IPS-18a (cell line): Measurements from ENCODE around the gene CCDC69.

ENCODE experiments used
- H3K27ac ChIP-seq: one replicate; pipeline ENCODE4 v1.5.1; 2013; ENCODE audit warnings: low read length
- H3K27me3 ChIP-seq: one replicate; pipeline ENCODE4 v1.6.1; 2013; ENCODE audit warnings: mild to moderate bottlenecking, low read length; ENCODE audit not compliant: control insufficient read depth, insufficient read depth
- H3K36me3 ChIP-seq: one replicate; pipeline ENCODE4 v1.6.1; 2013; ENCODE audit warnings: low read depth, low read length; ENCODE audit not compliant: control insufficient read depth
- H3K4me1 ChIP-seq: one replicate; pipeline ENCODE4 v1.6.1; 2013; ENCODE audit warnings: low read depth, low read length; ENCODE audit not compliant: control insufficient read depth
- H3K4me3 ChIP-seq: one replicate; pipeline ENCODE4 v1.5.1; 2013; ENCODE audit warnings: low read length
- H3K9ac ChIP-seq: one replicate; pipeline ENCODE4 v1.6.1; 2013; ENCODE audit warnings: mild to moderate bottlenecking, low read length, moderate library complexity
- H3K9me3 ChIP-seq: one replicate; pipeline ENCODE4 v1.6.1; 2013; ENCODE audit warnings: low read depth, low read length; ENCODE audit not compliant: control insufficient read depth

Gene CCDC69

DNA sequence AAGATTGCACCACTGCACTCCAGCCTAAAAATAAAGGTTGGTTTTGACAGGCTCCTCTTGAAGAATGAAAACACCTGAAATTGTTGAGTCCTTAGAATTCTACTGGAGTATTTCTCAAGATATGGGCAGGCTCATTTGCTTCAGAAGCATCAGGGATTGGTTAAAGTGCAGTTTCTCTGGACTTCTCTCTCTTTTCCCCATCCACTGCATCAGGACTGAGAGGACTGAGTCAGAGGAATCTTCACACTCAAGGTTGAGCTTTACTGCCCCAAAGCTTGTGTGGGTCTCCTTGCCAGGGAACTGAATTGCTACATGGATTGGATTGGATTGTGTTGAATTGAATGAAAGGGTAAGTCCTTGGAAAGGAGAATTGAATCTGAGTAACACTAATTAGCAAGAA, 7.5 kb upstream of the CCDC69 start:
- Histone ChIP-seq H3K4me3 (no peak overlapping the region), H3K4me1 (no peaks in the 10 kb centered on the region)

DNA sequence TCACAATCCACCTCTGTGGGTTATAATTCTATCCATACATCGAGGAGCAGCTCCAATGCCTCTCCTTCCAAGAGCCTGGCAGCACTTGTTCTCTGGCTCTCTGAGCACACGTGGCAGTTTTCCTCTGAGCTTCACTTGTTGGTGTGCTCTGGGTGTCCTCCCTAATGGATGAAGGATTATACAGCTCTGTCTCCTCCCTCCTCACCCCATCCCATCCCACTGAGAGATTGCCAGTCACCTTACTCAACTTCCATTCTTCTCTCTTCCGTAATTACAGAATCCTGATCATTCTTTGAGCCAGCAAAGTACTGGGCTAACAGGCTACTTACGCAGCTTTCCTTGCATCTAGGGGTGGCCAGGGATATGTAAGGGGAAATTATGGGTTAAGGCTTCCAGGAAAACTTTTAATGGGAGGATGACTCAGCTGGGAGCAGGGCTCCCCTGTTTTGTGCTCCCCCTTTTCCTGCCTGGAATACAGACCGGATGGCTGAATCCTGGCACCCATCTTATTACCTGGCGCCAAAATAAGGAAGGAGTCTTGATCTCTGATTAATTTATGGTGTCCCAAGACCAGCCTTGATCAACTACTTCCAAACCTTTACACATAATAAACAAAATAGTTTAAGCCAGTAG, 6.3 kb upstream of the CCDC69 start:
- Histone ChIP-seq H3K9me3 (no peaks in the 10 kb centered on the region), H3K27me3 (no peaks in the 10 kb centered on the region), H3K9ac (no peak overlapping the region), H3K36me3 (no peaks in the 10 kb centered on the region), H3K27ac (no peak overlapping the region), H3K4me3 (no peak overlapping the region), H3K4me1 (peaks cover 8% of the 10 kb centered on the region)

More for the DNA sequence above, 7.5 kb upstream of the CCDC69 start:
- Histone ChIP-seq H3K9ac (no peak overlapping the region), H3K36me3 (no peaks in the 10 kb centered on the region), H3K27me3 (no peaks in the 10 kb centered on the region), H3K9me3 (no peaks in the 10 kb centered on the region), H3K27ac (no peak overlapping the region)

DNA sequence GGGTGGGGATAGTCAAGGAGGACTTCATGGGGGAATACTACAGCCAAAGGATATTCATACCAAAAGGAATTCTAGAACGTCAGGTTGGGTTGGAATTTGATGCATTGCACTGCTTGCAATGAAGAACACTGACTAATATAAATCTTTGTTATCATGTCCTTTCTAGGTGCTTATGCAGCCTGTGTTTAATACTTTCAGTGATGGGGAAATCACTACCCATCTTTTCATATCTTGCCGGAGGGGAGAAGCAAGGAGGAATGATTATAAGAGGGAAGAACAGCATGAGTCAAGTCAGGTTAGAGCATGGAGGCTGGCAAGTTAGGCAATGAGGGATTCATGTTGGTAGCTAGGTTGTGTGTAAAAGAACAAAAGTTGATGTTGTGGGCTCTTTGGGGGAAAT, 5.1 kb upstream of the CCDC69 start:
- H3K9ac ChIP-seq, result no peak overlapping the region
- H3K4me1 ChIP-seq, result peaks cover 9% of the 10 kb centered on the region
- no peaks in the 10 kb centered on the region for H3K27me3 ChIP-seq
- H3K27ac ChIP-seq, result no peak overlapping the region
- no peak overlapping the region for H3K4me3 ChIP-seq
- no peaks in the 10 kb centered on the region for H3K36me3 ChIP-seq
- H3K9me3 ChIP-seq, result no peaks in the 10 kb centered on the region

DNA sequence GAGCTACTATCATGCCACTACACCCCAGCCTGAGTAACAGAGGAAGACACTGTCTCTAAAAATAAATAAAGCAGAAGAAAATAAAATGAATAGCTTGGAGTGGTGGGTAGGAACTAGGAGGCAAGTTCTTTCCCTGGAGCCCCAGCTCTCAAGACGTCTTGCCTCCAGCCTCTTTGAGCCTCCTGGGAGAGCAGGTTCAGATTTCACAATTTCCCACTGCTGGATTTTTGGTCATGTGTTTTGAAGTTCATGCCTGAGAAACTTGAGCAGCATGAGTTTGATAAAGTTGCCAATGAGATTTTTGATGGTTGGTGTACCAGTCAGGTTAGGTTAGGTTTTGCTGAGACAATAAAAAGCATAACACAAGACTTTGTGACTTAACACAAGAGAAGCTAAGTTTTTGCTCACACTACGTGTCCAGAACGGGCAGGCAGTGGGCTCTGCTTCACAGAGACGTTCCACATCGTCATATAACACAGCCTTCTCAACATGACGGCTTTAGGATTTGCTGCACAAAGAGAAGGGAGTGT, 4.1 kb upstream of the CCDC69 start:
- no peak overlapping the region for H3K4me3 ChIP-seq
- no peak overlapping the region for H3K9ac ChIP-seq
- peaks cover 7% of the 10 kb centered on the region for H3K27me3 ChIP-seq
- no peak overlapping the region for H3K27ac ChIP-seq
- H3K9me3 ChIP-seq, result no peaks in the 10 kb centered on the region
- H3K4me1 ChIP-seq, result peaks cover 9% of the 10 kb centered on the region
- no peaks in the 10 kb centered on the region for H3K36me3 ChIP-seq

DNA sequence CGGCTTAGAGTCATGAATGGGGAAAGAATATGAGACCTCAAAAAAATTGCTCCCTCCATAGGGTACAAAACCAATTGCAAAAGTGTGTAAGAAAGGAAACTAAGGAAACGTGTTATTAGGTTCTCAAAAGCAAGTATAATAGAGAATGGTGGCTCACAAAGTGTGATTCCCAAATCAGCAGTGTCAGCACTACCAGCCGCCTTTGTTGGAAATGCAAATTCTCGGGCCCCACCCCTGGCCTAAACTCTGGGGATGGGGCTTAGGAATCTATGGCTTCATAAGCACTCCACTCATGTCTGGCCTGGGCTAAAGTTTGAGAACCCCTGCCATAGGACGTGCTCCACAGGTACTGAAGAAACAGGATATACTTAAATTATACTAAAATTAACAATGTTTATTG, 1.6 kb upstream of the CCDC69 start:
- peaks cover 9% of the 10 kb centered on the region for H3K4me1 ChIP-seq
- no peaks in the 10 kb centered on the region for H3K36me3 ChIP-seq
- no peak overlapping the region for H3K4me3 ChIP-seq
- no peaks in the 10 kb centered on the region for H3K9me3 ChIP-seq
- no peak overlapping the region for H3K27ac ChIP-seq
- H3K9ac ChIP-seq, result no peak overlapping the region
- peaks cover 13% of the 10 kb centered on the region for H3K27me3 ChIP-seq

DNA sequence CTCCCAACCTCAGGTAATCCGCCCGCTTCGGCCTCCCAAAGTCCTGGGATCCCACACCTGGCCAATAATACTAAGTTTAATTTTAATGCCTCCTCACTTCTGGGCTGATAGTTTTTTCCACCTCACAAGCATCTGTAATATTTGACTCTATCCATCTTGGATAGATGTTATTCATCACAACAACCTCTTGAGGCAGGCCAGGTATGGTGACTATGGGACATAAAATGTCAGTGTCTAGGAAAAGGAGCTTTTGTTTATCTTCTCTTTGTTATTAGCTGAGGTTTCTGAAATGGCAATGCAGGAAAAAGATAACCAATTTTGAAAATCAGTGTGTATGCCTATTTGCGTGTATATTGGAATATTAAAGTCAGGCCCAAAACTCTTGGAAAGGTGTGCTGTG, 1.2 kb upstream of the CCDC69 start:
- Histone ChIP-seq H3K4me1 (peaks cover 9% of the 10 kb centered on the region), H3K9ac (no peak overlapping the region), H3K9me3 (no peaks in the 10 kb centered on the region), H3K27me3 (peaks cover 13% of the 10 kb centered on the region), H3K4me3 (no peak overlapping the region), H3K36me3 (no peaks in the 10 kb centered on the region), H3K27ac (no peak overlapping the region)

DNA sequence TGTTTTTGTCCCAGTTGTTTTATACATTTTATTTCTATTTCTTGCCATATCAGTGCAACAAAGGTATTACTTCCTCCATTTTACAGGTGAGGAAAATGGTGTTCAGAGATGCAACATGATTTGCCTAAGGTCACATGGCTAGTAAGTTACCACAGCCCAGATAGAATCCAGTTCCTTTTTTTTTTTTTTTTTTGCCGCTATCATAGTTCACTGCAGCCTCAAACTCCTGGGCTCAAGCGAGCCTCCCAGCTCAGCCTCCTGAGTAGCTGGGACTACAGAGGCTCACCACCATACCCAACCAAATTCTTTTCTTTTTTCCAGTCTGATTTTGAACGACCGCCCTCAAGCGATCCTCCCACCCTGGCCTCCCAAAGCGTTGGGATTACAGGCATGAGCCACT, 480 bp upstream of the CCDC69 start:
- Histone ChIP-seq H3K4me3 (peak overlapping the region; percentile 82), H3K27me3 (peaks cover 13% of the 10 kb centered on the region), H3K36me3 (no peaks in the 10 kb centered on the region), H3K9ac (no peak overlapping the region), H3K27ac (no peak overlapping the region), H3K4me1 (peaks cover 9% of the 10 kb centered on the region), H3K9me3 (no peaks in the 10 kb centered on the region)

DNA sequence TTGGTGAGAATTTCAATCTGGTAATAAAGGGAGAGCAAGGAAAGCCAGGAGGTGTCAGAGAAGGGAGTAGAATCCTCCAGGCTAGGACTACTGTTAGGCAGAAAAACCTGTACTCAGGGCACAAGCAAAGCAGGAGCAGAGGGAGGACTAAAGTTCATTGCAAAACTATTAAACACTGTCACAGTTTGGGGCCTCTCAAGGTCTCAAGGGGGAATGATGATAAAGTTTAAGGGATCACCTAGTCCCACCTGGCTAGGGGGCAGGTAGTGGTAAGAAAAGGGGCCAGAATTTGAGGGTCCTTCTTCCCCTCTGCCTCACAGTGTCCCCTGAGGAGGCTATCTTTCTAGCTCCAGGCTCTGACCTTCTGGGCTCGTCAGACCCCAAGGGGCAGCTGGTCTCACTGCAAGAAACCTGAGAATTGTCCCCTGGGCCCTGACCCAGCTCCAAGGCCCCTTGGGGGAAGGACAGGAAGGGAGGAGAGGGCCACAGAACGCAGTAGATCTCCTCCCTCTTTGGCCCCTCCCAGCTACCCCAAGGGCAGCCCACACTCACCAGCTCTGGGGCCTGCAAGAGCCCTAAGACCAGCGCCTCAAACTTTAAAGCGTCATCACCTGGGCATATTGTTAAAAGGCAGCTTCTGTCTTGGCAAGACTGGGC, 974 bp downstream of the CCDC69 start:
- Histone ChIP-seq H3K4me1 (peaks cover 9% of the 10 kb centered on the region), H3K9ac (peak overlapping the region; percentile 37), H3K4me3 (peak overlapping the region; percentile 82), H3K9me3 (no peaks in the 10 kb centered on the region), H3K27ac (no peak overlapping the region), H3K36me3 (no peaks in the 10 kb centered on the region), H3K27me3 (peaks cover 13% of the 10 kb centered on the region)

DNA sequence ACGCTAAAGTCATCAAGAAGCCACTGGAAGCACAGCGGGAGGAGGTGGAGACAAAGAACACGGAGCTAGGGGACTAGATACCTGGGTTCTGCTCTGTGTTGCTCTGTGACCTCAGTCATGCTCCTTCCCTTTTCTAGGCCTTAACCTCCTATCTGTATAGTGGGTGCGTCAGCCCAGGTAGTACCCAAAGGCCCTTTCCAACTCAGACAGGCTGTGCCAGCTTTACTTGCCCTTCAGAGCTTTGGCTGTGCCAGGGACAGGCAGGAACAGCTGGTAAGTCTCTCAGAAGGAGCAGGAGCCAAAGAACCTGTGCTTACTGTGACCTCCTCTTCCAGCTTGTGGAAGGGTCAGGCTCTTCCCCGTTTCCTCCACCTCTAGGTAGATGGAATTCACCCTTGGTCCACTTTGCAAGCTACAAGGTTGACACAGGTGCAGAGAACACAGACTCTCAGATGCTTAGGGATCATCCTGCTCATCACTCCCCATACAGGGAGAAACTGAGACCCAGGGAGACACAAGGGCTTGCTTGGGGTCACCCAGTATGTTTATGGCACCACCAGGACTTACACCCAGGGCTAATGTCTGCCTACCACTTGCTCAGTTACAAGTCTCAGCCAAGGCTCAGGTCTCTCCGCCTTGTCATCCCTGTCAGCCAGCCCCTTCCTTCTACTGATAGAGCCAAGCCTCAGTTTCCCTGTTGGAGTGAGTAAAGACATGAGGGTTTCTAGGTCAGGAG, 1.7 kb downstream of the CCDC69 start:
- Histone ChIP-seq H3K36me3 (no peaks in the 10 kb centered on the region), H3K9ac (no peak overlapping the region), H3K4me1 (peaks cover 9% of the 10 kb centered on the region), H3K9me3 (no peaks in the 10 kb centered on the region), H3K4me3 (no peak overlapping the region), H3K27me3 (peaks cover 13% of the 10 kb centered on the region), H3K27ac (no peak overlapping the region)

DNA sequence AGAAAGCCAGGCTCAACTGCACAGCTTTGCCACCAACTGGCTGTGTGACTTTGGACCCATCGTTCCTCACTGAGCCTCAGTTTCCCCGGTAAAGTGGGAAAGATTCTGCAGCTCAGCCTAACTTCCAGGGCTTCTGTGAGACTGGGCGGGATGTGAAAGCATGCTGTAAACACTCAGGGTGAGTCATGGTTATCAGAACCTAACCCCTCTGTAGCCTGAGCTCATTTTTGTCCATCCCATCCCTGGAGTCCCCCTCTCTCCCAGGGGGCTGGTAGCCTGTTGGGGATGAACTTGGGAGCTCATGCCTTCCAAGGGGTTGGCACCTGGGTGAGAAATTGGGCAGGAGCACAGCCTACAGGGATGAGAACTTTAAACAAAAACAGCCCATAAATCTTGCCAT, 2.3 kb downstream of the CCDC69 start:
- Histone ChIP-seq H3K27me3 (peaks cover 13% of the 10 kb centered on the region), H3K4me1 (peaks cover 9% of the 10 kb centered on the region), H3K27ac (no peak overlapping the region), H3K4me3 (no peak overlapping the region), H3K36me3 (no peaks in the 10 kb centered on the region), H3K9ac (no peak overlapping the region), H3K9me3 (no peaks in the 10 kb centered on the region)

DNA sequence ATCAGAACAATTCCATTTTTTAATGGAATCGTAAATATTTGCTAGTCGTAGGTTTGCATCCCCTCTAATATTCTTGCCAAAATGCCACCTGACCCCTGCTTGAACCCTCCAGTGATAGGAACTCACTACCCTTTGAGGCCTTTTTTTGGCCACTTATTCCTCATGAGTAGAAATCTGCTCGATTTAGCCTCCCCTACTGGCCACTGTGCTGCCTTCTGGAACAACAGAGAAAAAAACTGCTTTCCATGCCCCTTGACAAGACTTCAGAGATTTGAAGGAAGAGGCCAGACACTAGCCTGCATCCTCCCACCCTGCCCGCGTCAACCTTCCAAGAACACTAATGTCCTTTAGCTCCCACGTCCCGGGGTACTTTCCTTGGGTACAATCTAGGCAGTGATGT, 4.1 kb downstream of the CCDC69 start:
- no peaks in the 10 kb centered on the region for H3K36me3 ChIP-seq

More for the DNA sequence above, 4.1 kb downstream of the CCDC69 start:
- no peaks in the 10 kb centered on the region for H3K9me3 ChIP-seq
- no peak overlapping the region for H3K27ac ChIP-seq
- H3K27me3 ChIP-seq, result peaks cover 13% of the 10 kb centered on the region
- H3K4me3 ChIP-seq, result no peak overlapping the region
- H3K4me1 ChIP-seq, result no peaks in the 10 kb centered on the region
- H3K9ac ChIP-seq, result no peak overlapping the region
